ENCODE measurements around the gene ANKH.

The ANKH gene

DNA sequence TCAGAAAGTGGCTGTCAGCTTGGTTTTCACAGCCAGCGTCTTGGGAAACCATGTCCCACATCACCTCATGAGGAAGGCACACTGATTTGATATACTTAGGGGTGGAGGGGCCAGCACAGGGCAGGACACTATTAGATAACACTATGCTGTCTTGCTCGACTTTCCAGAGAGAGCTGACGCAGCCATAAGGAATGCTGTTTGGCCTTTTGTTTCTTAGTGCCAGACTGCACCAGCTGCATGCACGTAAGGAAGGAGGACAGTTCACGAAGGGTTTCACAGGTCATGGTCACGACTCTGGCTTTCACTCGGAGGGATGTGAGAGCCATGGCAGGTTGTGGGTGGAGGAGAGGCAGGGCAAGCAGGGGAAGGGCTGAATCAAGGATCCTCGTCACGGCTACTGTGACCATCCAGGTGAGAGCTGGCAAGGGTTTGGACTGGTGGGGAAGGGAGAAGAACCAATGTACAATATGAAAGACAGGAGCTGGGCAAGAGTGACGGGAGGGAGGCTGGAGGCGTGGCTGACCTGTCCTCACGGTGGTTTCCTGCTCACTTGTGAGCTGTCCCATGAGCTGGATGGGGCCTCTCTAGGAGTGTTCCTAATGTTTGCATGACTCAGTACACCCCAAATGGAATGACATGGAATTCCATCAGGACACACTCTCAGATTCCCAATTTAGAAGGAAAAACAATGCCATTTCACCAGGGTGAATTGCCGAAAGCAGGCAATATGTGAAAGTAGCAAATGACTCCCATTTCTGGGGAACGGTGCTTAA lies 145.3 kb downstream of the ANKH start:
- peak; percentile 52 to 61 for DNase-seq (ENCODE audit: low read depth in 2 of 2)
- no peak overlapping the region for H3K4me3 ChIP-seq (replicated peaks in 1 of 2; ENCODE audit: low read depth in 2 of 2, low read length in 2 of 2)
- TF ChIP-seq, protein P1, sequence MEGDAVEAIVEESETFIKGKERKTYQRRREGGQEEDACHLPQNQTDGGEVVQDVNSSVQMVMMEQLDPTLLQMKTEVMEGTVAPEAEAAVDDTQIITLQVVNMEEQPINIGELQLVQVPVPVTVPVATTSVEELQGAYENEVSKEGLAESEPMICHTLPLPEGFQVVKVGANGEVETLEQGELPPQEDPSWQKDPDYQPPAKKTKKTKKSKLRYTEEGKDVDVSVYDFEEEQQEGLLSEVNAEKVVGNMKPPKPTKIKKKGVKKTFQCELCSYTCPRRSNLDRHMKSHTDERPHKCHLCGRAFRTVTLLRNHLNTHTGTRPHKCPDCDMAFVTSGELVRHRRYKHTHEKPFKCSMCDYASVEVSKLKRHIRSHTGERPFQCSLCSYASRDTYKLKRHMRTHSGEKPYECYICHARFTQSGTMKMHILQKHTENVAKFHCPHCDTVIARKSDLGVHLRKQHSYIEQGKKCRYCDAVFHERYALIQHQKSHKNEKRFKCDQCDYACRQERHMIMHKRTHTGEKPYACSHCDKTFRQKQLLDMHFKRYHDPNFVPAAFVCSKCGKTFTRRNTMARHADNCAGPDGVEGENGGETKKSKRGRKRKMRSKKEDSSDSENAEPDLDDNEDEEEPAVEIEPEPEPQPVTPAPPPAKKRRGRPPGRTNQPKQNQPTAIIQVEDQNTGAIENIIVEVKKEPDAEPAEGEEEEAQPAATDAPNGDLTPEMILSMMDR (IDR thresholded peaks at IDR 0.05; ENCODE audit: low read depth, low read length), result no peak

DNA sequence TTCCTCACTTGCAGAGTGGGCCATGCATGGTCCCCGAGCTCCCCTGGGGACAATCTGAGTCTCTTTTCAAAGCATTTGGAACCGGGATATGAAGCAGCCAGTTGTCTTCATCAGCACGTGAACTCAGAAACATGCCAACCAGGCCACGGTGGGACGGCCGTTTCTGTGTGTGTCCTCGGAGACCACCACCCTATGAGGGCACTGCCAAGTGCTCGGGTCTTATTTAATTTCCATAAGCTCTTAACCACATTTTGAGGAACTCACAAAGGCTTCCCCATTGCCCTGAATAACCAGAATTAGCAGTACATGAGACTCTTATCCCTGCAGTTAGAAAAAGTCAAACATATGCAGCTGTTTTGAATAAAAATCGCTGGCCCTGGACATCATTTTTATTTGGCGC lies 146.9 kb downstream of the ANKH start:
- H3K4me3 ChIP-seq (replicated peaks in 1 of 2; ENCODE audit: low read depth in 2 of 2, low read length in 2 of 2), result no peak overlapping the region
- DNase-seq (ENCODE audit: low read depth in 2 of 2), result no peak
- TF ChIP-seq, protein P1 (IDR thresholded peaks at IDR 0.05; ENCODE audit: low read depth, low read length), result no peak

DNA sequence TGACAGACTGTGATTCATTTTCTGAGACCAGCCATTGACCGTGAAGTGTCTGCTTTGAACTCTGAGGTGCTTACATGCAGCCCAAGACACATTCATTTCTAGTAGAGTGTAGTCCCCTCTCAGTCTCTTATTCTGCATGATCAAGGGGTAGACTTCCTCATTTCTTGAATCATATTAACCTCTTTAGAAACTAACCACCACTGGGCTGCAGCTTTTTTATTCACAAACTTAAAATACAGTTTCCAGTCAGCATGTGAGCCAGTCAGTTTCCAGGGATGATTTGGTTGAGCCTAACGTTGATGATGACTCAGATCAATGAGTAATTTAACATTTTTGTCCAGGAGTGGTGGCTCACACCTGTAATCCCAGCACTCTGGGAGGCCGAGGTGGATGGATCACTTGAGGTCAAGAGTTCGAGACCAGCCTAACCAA lies 147.9 kb downstream of the ANKH start:
- no peak overlapping the region for H3K4me3 ChIP-seq (replicated peaks in 1 of 2; ENCODE audit: low read depth in 2 of 2, low read length in 2 of 2)
- TF ChIP-seq, protein P1 (IDR thresholded peaks at IDR 0.05; ENCODE audit: low read depth, low read length), result no peak
- peak in 1 of 2 donors; percentile 20 for DNase-seq (ENCODE audit: low read depth in 2 of 2)

DNA sequence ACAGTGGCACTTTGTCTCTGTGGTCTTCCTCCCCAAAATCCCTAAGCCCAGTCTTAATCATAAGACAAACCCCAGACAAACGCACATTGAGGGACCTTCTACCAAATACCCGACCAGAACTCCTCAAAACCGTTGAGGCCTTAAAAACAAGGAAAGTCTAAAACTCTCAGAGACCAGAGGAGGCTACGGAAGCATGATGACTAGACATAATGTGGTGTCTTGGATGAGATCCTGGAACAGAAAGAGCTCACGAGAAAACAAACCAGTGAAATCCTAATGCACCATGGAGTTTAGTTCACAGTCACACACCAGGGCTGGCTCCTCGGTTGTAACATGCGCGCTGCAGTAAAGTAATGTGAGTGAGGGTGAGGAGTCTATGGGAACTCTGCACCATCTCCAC lies 148.7 kb downstream of the ANKH start:
- TF ChIP-seq, protein P1 (IDR thresholded peaks at IDR 0.05; ENCODE audit: low read depth, low read length), result no peak
- no peak for DNase-seq (ENCODE audit: low read depth in 2 of 2)
- no peak overlapping the region for H3K4me3 ChIP-seq (replicated peaks in 1 of 2; ENCODE audit: low read depth in 2 of 2, low read length in 2 of 2)

DNA sequence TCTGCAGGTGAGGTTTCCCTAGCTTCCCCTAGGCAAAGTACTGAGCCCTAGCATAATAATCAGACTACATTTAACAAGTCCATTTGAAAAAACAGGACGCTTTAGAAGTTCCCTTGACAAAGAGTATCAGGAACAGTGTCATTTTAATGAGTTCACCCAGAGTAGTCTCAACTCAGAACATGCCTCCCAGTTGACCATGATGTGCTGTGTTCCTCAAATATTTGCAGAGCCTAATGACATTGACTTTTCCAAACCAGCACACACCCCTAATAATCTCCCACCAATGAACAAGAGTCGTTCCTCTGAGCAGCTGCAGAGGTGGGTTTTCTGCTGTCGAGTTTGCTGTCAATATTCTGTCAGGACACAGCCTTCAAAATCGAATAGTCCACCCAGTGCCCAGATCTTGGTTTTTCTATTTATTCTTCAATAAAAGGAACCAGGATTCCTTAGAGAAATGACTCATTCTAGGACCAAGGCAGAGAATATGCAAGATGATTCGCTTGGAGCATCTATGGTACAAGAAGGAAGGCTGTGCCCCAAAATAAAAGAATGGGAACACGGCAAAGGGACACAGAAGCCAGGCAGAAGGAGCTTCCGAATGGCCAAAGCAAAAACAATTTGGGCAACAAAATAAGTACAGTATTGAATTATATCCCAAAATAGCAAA lies 149.5 kb downstream of the ANKH start:
- DNase-seq (ENCODE audit: low read depth in 2 of 2), result peak in 1 of 2 donors; percentile 43
- H3K4me3 ChIP-seq (replicated peaks in 1 of 2; ENCODE audit: low read depth in 2 of 2, low read length in 2 of 2), result no peak overlapping the region
- TF ChIP-seq, protein P1 (IDR thresholded peaks at IDR 0.05; ENCODE audit: low read depth, low read length), result no peak

DNA sequence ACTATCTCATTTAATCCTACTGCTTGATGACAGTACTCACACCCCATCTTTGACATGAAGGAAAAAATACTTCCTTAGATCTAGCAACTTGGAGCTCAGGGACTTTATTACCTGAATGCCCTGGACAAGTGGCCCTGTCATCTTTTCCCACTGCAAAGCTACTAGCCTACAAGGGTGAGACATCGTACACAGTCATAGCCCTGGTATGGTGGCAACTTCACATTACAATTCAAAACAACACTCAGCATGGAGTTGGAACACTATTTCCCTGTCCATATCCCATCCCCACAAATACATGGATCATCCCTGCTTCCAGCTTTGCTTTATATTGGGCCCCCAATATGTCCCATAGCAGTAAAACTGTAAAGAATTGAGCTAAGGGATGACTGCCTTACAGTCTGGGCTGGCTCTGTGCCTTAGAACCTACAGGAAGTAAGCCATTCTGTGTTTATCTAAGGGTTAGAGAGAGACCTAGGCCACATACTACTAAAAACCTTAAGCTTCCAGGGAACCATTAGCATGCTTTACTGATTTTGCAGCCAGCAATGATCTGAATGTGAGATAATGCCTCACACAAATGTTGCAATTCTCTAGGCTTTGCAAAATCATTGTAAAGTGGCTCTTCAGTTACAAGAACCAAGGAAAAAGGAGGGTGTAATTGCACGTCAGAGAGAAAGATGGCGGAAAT lies 151.2 kb downstream of the ANKH start:
- DNase-seq (ENCODE audit: low read depth in 2 of 2), result peak; percentile 49 to 58
- TF ChIP-seq, protein P1 (IDR thresholded peaks at IDR 0.05; ENCODE audit: low read depth, low read length), result no peak
- no peak overlapping the region for H3K4me3 ChIP-seq (replicated peaks in 1 of 2; ENCODE audit: low read depth in 2 of 2, low read length in 2 of 2)

Data from cardiac fibroblast (primary cell).